Stimulated activated CD4-positive, alpha-beta T cell treated with anti-CD3 and anti-CD28 coated beads, Interleukin-1b, Interleukin-23, amount 100 ng/mL, for 24 hours (primary cell): ENCODE measurements around the gene SLC6A2.
"Not testable (repeated sequence)": the region's sequence is repeated elsewhere in the genome, so short reads cannot be mapped to it uniquely, and the experiment has no call there.

Source experiments
- DNase-seq, 4 experiments: peaks; one replicate each; pipeline ENCODE4 v3.0.0-alpha.2; 2020; ENCODE audit warnings: low read depth in 4 of 4, low spot score in 1 of 4

The SLC6A2 gene

DNA sequence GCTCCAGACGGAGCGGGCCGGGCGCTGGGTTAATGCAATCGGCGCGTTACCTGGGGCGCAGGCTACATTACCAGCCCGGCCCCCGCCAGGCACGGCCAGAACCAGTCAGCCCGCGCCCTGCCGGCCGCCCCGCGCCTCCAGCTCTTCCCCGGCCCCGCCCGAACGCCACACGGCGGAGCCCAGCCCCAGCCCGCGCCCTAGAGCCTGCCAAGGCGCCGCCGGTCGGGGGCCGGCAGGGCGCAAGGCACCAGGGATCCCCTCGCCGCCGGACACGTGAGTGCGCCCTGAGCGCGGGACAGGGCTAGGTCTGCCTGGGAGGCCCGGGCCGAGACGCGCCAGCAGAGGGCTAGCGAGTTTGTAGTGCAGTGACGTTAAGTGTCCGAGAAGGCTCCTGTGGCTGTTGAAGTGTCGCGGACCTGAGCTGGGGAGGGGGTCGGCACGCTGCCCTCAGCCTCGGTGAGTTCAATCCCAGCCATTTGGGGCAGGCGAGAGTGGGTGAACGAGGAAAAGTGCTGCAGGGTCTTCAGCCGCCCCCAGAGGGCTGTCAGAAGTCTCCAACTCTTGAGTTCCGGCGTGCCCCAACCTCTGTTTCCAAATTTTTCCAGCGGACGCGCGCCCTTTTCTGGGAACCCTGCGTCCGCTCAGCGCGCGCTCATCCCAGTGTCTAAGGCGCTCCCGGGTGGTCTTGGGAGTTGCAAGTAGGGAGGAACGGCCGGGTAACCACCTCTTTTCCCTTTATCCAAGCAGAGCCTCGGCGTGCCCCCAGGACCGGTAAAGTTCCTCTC lies at the start of gene SLC6A2:
TSS of gene SLC6A2 (plus strand) at position 92 of the 785 bp plus-strand sequence. CDS start 707 bp downstream, outside the sequence.
- DNase-seq: no peak

DNA sequence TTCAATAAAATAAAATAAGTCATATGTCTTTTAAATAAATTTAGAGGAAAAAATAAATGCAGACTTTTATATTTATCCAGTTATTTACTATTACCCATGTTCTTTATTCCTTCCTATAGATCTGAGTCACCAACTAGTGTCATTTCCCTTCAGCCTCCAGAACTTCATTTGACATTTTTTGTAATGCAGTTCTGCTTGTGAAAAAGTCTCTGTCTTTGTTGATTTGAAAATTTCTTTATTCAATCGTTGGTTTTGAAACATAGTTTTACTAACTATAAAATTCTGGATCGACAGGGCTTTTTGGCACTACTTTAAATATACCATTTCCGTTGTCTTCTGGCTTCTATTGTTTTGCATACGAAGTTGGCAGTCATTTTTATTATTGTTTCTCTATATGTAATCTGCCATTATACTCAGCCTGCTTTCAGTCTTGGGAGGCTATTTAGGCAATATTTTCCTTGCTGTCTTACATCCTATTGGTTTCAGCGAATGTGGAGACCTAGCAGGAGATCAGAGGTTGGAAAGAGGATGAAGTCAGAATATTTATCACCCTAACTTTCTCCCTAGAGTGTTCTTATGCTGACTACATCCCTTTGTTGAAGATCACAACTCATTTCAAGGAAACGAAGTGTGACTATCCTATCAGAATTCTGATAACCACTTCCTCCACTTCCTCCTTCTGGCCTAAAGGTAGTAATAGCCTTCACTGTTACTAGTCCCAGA lies 42.0 kb upstream of the SLC6A2 start:
- DNase-seq: no peak

- no peak for DNase-seq
Measured at GRCh38 chr16:55615071-55615470, 40.7 kb upstream of the SLC6A2 start.

DNA sequence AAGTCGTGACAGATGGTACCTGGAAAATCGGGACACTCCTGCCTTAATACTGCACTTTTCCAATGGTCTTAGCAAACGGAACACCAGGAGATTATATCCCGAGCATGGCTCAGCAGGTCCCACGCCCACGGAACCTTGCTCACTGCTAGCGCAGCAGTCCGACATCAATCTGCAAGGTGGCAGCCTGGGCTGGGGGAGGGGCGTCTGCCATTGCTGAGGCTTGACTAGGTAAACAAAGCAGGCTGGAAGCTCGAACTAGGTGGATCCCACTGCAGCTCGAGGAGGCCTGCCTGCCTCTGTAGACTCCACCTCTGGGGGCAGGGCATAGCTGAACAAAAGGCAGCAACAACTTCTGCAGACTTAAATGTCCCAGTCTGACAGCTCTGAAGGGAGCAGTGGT lies 40.1 kb upstream of the SLC6A2 start:
- DNase-seq: not testable (repeated sequence)

DNA sequence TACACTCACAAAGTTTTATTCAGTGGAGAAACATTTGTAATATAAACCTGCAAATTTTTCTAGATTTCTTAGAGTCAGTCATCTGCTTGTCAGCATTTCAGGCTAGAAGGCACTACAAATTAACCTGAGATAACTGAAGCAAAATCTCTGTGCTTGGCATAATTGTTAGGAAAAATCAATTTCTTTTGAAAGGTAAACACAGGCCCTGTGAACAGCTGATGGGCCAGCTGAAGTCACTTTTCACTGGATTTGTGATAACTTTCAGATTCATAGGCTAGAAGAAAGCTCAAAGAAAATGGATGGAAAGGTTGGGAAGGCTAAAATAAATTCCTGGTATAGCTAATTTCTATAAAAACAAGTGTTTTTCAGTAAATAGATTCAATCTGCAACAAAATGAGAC lies 34.0 kb upstream of the SLC6A2 start:
- no peak for DNase-seq

GRCh38 chr16:55622272-55622671 lies 33.5 kb upstream of the SLC6A2 start:
- DNase-seq: no peak

GRCh38 chr16:55622930-55623561 lies 32.7 kb upstream of the SLC6A2 start:
- no peak for DNase-seq

GRCh38 chr16:55623640-55624039 lies 32.1 kb upstream of the SLC6A2 start:
- DNase-seq: no peak

DNA sequence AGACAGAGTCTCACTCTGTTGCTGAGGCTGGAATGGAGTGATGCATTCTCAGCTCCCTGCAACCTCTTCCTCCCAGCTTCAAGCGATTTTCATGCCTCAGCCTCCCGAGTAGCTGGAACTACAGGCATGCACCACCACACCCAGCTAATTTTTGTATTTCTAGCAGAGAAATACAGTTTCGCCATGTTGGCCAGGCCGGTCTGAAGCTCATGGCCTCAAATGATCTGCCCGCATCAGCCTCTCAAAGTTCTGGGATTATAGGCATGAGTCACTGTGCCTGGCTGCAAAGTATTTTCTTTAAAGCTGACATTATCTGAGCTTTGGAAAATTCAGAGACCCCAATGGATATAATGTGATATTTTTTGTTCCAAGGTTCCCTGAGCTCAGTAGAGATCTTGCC lies 31.1 kb upstream of the SLC6A2 start:
- DNase-seq: no peak

DNA sequence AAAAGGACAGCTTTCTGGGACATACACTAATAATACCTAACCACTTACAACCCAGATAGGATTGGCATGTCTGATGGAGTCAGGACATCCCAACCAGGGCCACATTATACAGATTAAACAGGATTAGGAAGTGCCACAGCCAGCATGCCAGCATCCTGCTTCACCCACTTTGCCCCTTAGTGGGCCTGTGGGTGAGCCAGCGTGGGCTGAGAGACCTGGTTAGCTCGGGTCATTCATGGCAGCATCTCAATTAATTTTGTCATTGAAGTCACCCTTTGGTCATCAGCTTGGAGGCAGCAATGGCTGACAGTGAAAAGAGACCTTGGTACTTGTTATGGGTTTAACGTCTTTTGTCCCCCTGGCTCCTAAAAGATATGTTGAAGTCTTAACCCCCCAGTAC lies 29.9 kb upstream of the SLC6A2 start:
- DNase-seq: no peak

DNA sequence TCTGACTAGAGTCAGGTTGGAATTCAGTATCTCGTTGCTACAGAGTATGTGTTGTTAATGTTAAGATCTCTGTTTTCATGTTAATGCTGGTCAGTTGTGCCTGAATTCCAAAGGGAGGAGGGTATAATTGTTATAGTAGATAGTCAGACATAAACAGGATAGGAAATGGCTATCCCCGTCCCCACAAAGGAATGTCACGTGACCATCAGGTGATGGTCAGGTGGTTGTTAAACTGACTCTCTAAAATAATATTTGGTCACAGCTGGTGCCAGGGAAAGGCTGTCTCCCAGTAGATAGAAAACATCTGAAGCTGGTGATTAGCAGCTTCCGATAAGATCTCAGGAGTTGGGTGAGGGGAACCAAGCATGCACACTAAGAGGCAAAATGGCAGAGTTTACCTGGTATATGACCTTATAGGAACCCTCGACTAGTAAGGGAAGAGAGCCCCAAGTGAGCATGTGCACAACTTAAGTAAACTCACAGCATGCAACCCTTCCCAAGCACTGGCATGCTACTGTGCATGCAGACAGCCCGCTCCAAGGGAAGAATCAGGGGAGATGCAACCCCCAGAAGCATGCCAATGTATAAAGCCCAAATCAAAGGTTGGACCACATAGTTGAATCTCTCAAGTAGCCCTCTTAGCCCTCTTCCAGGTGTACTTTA lies 27.4 kb upstream of the SLC6A2 start:
- DNase-seq: no peak

DNA sequence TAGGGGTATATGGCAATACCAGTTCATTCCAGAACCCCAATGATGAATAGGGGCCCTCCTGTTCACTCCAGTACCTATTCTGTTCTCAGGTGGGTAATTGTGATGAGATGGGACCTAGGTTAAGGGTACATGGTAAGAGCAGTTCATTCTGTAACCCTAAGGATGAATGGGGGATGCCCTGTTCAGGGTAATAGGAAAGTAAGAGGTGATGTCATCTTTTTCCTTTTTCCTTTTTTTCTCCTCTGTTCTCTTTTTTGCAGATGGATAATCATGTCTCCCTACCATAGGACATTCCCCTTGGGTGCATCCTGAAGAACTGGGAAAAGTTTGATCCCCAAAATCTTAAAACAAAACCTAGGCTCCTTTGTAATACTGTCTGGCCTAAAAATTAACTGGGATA lies 25.0 kb upstream of the SLC6A2 start:
- no peak for DNase-seq

- no peak for DNase-seq
Measured at GRCh38 chr16:55632259-55632658, 23.5 kb upstream of the SLC6A2 start.

- DNase-seq: no peak
Measured at GRCh38 chr16:55634193-55634592, 21.6 kb upstream of the SLC6A2 start.

GRCh38 chr16:55638256-55638655 lies 17.5 kb upstream of the SLC6A2 start:
- DNase-seq: no peak

GRCh38 chr16:55640701-55641327 lies 15.0 kb upstream of the SLC6A2 start:
- DNase-seq: no peak

GRCh38 chr16:55641430-55642056 lies 14.2 kb upstream of the SLC6A2 start:
- DNase-seq: no peak

DNA sequence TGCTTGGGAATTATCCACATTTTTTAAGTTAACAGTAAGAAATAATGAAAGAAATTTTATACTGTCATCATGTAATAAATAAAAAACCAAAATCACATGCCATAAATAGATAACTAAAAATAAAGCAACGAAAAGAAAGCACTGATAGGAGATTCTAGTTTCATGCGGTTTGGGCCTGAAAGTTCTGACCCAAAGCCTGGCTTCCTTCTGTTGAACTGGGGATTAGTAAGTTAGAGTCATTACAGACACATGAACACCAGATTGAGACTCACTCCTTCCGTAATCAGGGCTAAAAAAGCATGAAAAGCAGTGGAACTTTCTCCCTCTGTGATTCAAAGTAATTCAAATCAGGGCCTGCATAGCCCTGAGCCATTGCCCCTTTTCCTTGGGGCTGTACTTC lies 13.2 kb upstream of the SLC6A2 start:
- DNase-seq: no peak

DNA sequence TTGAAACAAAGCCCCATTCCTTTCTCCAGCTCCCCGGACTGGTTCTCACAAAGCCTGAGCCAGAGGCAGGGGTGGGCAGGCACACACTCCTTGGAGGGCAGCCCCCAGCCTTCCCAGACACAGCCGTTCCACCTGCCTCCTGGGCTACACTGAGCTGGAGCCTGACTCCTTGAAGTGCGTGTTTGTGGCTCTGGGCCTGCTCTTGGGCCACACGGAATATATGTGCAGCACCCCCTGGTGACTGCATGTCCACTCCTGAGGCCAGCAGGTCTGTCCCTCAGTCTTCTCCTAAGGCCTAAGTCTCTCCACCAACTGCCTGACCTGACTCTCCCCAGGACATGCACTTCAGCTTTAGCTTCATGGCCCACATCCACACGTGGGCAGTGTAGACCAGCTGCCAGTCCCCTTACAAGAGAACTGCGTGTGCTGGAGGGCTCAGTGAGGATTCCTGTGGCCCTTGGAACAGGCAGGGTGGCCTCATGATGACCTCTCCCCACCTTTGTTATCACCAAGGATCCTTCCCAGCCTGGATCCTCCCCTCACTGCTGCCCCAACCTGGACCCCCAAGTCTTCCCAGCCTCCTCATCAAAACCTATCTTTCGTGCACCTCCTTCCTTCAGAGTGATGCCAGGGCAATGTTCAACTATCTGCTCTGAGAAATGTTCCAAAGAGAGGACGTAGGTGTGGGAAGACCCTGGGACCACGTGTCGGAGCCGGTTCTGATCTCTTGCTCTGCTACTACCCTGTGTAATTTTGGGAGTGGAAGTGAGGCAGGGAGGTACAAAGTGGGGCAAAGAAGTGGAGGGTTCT lies 12.4 kb upstream of the SLC6A2 start:
- no peak for DNase-seq

GRCh38 chr16:55645986-55646385 lies 9.8 kb upstream of the SLC6A2 start:
- no peak for DNase-seq
